ENCODE data around the gene CELSR1. TPM values are rescaled to one million over a fixed set of nuclear protein-coding genes. Genes with fewer than 3 reads are reported as not detected.

CELSR1 gene
- total RNA-seq, 3 donors from 2014 or later: 0.96 to 36.7 (median 21.2) TPM

DNA sequence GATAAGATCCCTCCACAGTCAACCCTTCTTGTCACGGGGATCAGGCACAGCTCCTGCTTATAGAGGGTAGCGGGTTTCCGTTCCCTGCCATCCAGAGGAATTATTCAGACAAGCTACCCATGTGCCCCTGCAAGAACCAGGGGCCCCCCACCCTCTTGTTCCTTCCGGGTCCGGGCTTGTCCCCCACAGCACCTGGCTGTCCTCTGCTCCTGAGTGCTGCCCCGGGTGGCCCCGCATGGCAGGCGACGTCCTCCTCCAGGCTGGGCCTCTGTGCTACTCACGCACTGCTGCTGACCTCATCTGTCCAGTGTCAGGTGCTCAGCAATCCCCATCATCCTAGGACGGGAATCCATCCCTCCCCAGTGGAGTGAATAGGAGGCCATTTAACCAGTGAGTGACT, 24.7 kb downstream of the CELSR1 start:
- no peaks in the 10 kb centered on the region for H3K9me3 ChIP-seq
- H3K4me3 ChIP-seq: no peak overlapping the region
- no peaks in the 10 kb centered on the region for H3K4me1 ChIP-seq
- DNase-seq (ENCODE audit: low spot score in 2 of 2): no peak
- H3K36me3 ChIP-seq: no peaks in the 10 kb centered on the region
- TF ChIP-seq POLR2AphosphoS5 (IDR thresholded peaks at IDR 0.05) (no peak), POLR2A (IDR thresholded peaks at IDR 0.05) (no peak)
- TF ChIP-seq, protein P1, sequence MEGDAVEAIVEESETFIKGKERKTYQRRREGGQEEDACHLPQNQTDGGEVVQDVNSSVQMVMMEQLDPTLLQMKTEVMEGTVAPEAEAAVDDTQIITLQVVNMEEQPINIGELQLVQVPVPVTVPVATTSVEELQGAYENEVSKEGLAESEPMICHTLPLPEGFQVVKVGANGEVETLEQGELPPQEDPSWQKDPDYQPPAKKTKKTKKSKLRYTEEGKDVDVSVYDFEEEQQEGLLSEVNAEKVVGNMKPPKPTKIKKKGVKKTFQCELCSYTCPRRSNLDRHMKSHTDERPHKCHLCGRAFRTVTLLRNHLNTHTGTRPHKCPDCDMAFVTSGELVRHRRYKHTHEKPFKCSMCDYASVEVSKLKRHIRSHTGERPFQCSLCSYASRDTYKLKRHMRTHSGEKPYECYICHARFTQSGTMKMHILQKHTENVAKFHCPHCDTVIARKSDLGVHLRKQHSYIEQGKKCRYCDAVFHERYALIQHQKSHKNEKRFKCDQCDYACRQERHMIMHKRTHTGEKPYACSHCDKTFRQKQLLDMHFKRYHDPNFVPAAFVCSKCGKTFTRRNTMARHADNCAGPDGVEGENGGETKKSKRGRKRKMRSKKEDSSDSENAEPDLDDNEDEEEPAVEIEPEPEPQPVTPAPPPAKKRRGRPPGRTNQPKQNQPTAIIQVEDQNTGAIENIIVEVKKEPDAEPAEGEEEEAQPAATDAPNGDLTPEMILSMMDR (IDR thresholded peaks at IDR 0.05): no peak
- H3K27me3 ChIP-seq: no peaks in the 10 kb centered on the region
- intact Hi-C loops (cut with DNase I; ENCODE audit: low total_unique reads): no loop called here
- H3K27ac ChIP-seq: no peak overlapping the region

DNA sequence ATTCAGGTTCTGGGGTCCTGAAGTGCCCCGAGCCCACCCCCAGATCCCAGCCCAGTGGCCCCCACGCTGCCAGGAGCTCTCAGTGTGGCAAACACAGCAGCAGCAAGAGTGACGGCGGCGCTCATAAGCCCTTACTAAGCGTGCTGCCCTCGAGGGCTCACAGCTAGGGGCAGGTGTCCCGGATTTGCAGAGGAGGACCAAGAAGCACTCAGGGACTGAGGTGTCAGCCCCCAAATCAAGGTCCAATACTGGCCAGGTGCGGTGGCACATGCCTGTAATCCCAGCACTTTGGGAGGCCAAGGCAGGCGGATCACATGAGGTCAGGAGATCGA, 25.4 kb downstream of the CELSR1 start:
- Histone ChIP-seq H3K4me1 (no peaks in the 10 kb centered on the region), H3K9me3 (no peaks in the 10 kb centered on the region), H3K27me3 (no peaks in the 10 kb centered on the region), H3K27ac (no peak overlapping the region), H3K4me3 (no peak overlapping the region), H3K36me3 (no peaks in the 10 kb centered on the region)
- intact Hi-C loops (cut with DNase I; ENCODE audit: low total_unique reads): no loop called here
- no peak for TF ChIP-seq POLR2A (IDR thresholded peaks at IDR 0.05)
- DNase-seq (ENCODE audit: low spot score in 2 of 2): no peak

DNA sequence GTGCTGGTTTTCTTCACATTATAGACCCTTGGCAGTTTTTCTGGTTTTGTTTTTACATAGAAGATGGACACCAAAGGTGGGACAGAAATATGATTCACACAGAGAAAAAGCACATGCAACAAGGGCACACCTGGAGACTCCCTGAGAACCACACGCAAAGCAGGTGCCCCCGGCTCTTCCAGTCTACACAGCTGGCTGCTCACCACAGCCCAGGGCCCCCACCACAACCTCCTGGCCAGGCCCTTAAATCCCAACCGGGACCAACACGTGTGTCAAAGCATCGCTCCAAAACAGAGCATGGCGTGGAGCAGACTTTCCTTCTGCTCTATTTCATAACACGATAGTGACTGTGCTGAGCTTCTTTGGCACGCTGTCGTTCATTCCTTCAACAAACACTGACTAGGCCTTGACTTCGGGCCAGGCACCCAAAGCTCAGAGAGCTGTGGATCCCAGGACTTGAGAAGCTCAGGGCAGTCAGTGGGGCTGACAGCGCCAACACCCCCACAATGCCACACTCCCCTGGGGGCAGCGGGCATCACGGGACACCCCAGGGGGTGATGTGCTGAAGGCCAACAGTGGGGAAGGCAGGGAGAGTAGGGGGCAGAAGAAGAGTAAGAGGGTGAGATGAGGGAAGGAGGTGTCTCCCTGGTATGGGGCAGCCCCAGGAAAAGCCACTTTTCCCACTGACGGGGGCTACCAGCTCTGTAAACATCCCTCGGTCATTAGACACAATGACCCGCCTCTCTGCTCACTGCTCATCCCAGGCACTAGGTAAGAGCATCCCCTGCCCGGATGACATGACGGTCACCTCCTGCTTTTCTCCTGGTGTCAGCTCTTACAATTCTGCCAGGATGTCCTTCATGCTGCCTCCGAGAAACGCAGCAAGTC, 26.0 kb downstream of the CELSR1 start:
- no peak for DNase-seq (ENCODE audit: low spot score in 2 of 2)
- Histone ChIP-seq H3K27me3 (no peaks in the 10 kb centered on the region), H3K4me1 (no peaks in the 10 kb centered on the region), H3K9me3 (no peaks in the 10 kb centered on the region), H3K27ac (no peak overlapping the region), H3K36me3 (no peaks in the 10 kb centered on the region), H3K4me3 (no peak overlapping the region)
- TF ChIP-seq POLR2AphosphoS5 (IDR thresholded peaks at IDR 0.05) (no peak), POLR2A (IDR thresholded peaks at IDR 0.05) (no peak)
- TF ChIP-seq, protein P1 (IDR thresholded peaks at IDR 0.05): no peak
- intact Hi-C loops (cut with DNase I; ENCODE audit: low total_unique reads): no loop called here

DNA sequence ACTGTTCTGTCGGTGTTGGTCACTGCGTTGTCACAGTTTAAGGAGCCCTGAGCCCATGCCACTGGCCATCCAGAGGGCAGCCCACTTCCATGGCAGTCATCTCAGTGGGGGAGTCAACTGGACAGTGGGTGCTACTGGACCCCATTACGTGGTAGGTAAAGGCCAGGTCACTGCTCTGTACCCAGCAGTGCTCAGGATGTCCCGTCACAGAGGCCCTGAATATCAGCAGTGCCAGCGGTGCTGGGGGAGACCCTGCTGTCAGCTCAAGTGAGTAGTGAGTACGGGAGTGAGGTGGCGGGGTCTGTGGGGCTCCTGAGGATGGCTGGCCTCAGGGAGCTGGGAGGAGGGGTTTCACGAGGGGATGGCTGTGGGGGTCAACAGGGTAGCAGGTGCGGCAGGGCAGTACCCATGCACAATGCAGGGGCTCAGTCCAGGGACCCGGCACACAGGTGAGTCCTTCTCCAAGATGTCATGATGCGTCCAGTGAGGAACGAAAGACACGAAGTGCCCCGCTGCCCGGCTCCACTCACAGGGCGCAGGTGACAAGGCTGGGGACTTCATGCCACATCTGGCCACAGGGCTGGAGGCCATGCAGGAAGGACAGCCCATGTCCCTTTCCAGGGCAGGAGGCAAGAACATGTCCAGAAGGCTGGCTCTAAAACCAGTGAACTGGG, 27.9 kb downstream of the CELSR1 start:
- no peak for DNase-seq (ENCODE audit: low spot score in 2 of 2)
- Histone ChIP-seq H3K27me3 (no peaks in the 10 kb centered on the region), H3K9me3 (no peaks in the 10 kb centered on the region), H3K4me3 (no peak overlapping the region), H3K27ac (no peak overlapping the region), H3K4me1 (no peaks in the 10 kb centered on the region), H3K36me3 (no peaks in the 10 kb centered on the region)
- no peak for TF ChIP-seq POLR2AphosphoS5 (IDR thresholded peaks at IDR 0.05)
- no peak for TF ChIP-seq POLR2A (IDR thresholded peaks at IDR 0.05)
- TF ChIP-seq, protein P1 (IDR thresholded peaks at IDR 0.05): no peak
- intact Hi-C loops (cut with DNase I; ENCODE audit: low total_unique reads): no loop called here

DNA sequence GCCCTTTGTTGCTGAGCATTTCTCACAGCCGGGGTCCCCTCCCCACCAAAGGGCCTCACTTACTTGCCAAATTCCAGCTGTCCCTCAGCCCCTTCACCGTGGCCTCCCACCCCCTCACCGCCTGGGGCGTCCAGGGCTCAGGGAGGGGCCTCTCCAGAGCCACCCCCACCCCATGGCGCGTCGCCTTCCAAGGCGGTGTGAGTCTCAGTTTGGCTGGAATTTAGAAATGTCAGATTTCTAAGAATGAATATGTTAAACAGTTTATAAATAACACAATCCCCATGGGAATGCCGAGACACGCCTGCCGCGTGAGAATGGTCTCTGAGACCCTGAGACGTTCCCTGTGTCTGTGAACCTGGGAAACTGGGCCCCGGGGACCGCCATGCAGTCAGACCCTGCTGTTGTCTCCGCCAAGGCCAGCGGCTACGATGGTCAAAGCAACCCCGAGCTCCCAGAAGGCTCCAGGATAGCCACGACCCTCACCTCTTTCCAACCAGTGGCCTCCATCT, 28.9 kb downstream of the CELSR1 start:
- Histone ChIP-seq H3K27me3 (no peaks in the 10 kb centered on the region), H3K36me3 (no peaks in the 10 kb centered on the region), H3K4me1 (no peaks in the 10 kb centered on the region), H3K4me3 (no peak overlapping the region), H3K9me3 (no peaks in the 10 kb centered on the region), H3K27ac (no peak overlapping the region)
- TF ChIP-seq, protein P1 (IDR thresholded peaks at IDR 0.05): no peak
- no peak for TF ChIP-seq POLR2AphosphoS5 (IDR thresholded peaks at IDR 0.05)
- no peak for DNase-seq (ENCODE audit: low spot score in 2 of 2)
- intact Hi-C loops (cut with DNase I; ENCODE audit: low total_unique reads): no loop called here
